ENCODE results near the gene POLR2A. TPM values are rescaled to one million over a fixed set of nuclear protein-coding genes. Genes with fewer than 3 reads are reported as not detected.

The POLR2A gene
- 100 to 1,000 TPM in 2 of 4 donors, 10 to 100 TPM in 2; 19.7 to 167 (median 77.6) TPM for total RNA-seq

GRCh38 chr17:7484067-7484918 lies at the start of gene POLR2A:
TSS of gene POLR2A (plus strand) at chr17:7484366.
- Histone ChIP-seq H3K9me3 (no peaks in the 10 kb centered on the region), H3K4me1 (no peaks in the 10 kb centered on the region), H3K27me3 (no peaks in the 10 kb centered on the region), H3K4me3 (peak within 1 kb of the TSS; percentile 64 to 74), H3K36me3 (no peaks in the 10 kb centered on the region), H3K27ac (peak within 1 kb of the TSS; percentile 98 to 99)
- DNase-seq, result peak; percentile 99
- intact Hi-C loops (cut with DNase I; ENCODE audit: low total_unique reads), result loop anchor here (10.0 kb wide), 1 partner anchor 49 kb away; the partner anchor contains the start of genes FGF11 and TMEM102
- TF ChIP-seq CTCF (IDR thresholded peaks at IDR 0.05) (peak in 2 of 4 experiments; percentile 6 to 32), POLR2A (IDR thresholded peaks at IDR 0.05) (peak; percentile 99 to 100)

- Histone ChIP-seq H3K36me3 (no peaks in the 10 kb centered on the region), H3K27ac (peak overlapping the region; percentile 5 to 44), H3K9me3 (no peaks in the 10 kb centered on the region), H3K27me3 (peaks cover 0 to 23% of the 10 kb centered on the region in 2 donors), H3K4me1 (peaks cover 0 to 43% of the 10 kb centered on the region in 2 donors), H3K4me3 (peak overlapping the region; percentile 29 to 30)
- no peak for DNase-seq
- intact Hi-C loops (cut with DNase I; ENCODE audit: low total_unique reads), result loop anchor here (10.0 kb wide), 1 partner anchor 49 kb away; the partner anchor contains the start of genes POLR2A and SLC35G6
- TF ChIP-seq CTCF (IDR thresholded peaks at IDR 0.05), result no peak
- TF ChIP-seq POLR2A (IDR thresholded peaks at IDR 0.05), result no peak
Measured at GRCh38 chr17:7435676-7436555, 48.2 kb upstream of the POLR2A start.

GRCh38 chr17:7436556-7437368 lies 47.4 kb upstream of the POLR2A start:
- TF ChIP-seq POLR2A (IDR thresholded peaks at IDR 0.05) (peak in 1 of 2 donors; percentile 43), CTCF (IDR thresholded peaks at IDR 0.05) (peak; percentile 59 to 97 (median 92))
- Histone ChIP-seq H3K27ac (peak overlapping the region; percentile 28 to 64), H3K27me3 (peaks cover 0 to 23% of the 10 kb centered on the region in 2 donors), H3K9me3 (no peaks in the 10 kb centered on the region), H3K4me3 (peak overlapping the region; percentile 16 to 26), H3K36me3 (no peaks in the 10 kb centered on the region), H3K4me1 (peaks cover 0 to 43% of the 10 kb centered on the region in 2 donors)
- DNase-seq, result peak; percentile 57 to 75
- intact Hi-C loops (cut with DNase I; ENCODE audit: low total_unique reads), result loop anchor here (10.0 kb wide), 1 partner anchor 48 kb away; the partner anchor contains the start of genes POLR2A and SLC35G6

GRCh38 chr17:7437369-7437863 lies 46.8 kb upstream of the POLR2A start:
- peaks cover 0 to 43% of the 10 kb centered on the region in 2 donors for H3K4me1 ChIP-seq
- H3K27ac ChIP-seq, result peak overlapping the region; percentile 41 to 64
- H3K27me3 ChIP-seq, result peaks cover 0 to 23% of the 10 kb centered on the region in 2 donors
- no peaks in the 10 kb centered on the region for H3K36me3 ChIP-seq
- H3K4me3 ChIP-seq, result peak overlapping the region; percentile 15 to 16
- TF ChIP-seq CTCF (IDR thresholded peaks at IDR 0.05) (no peak), POLR2A (IDR thresholded peaks at IDR 0.05) (no peak)
- intact Hi-C loops (cut with DNase I; ENCODE audit: low total_unique reads), result loop anchor here (10.0 kb wide), 1 partner anchor 47 kb away; the partner anchor contains the start of genes POLR2A and SLC35G6
- H3K9me3 ChIP-seq, result no peaks in the 10 kb centered on the region
- no peak for DNase-seq

Data from uterus (tissue), 4 donors.